Activated gamma-delta T cell (primary cell): ENCODE results near the gene RGL1.
"Not testable (repeated sequence)": the region's sequence is repeated elsewhere in the genome, so short reads cannot be mapped to it uniquely, and the experiment has no call there.

ENCODE experiments used
- DNase-seq: peaks from one replicate; lab custom pipeline; 2025; lab: John Stamatoyannopoulos, UW
- total RNA-seq, 2 donors: gene quantifications; one replicate each; lab custom pipeline; 2026; lab: John Stamatoyannopoulos, UW

The RGL1 gene
- total RNA-seq = 4.4 to 6.0 reads per million in 2 donors

GRCh38 chr1:183804916-183805841, at the start of gene RGL1:
RGL1 (plus strand) TSS chr1:183805120; CDS start chr1:183805298, 178 bp downstream.
- no peak for DNase-seq

GRCh38 chr1:183756326-183756725, 48.6 kb upstream of the RGL1 start:
- DNase-seq = no peak

- no peak for DNase-seq
Measured at GRCh38 chr1:183757061-183757460, 47.9 kb upstream of the RGL1 start.

GRCh38 chr1:183758913-183759312, 46.0 kb upstream of the RGL1 start:
- DNase-seq = no peak

GRCh38 chr1:183760661-183761060, 44.3 kb upstream of the RGL1 start:
- DNase-seq = no peak

- DNase-seq = no peak
Measured at GRCh38 chr1:183761871-183762270, 43.0 kb upstream of the RGL1 start.

- not testable (repeated sequence) for DNase-seq
Measured at GRCh38 chr1:183762856-183763255, 42.1 kb upstream of the RGL1 start.

GRCh38 chr1:183764981-183765380, 39.9 kb upstream of the RGL1 start:
- DNase-seq = no peak

- no peak for DNase-seq
Measured at GRCh38 chr1:183769956-183770815, 34.7 kb upstream of the RGL1 start.

GRCh38 chr1:183770816-183771128, 34.1 kb upstream of the RGL1 start:
- no peak for DNase-seq

- DNase-seq = no peak
Measured at GRCh38 chr1:183773482-183774274, 31.2 kb upstream of the RGL1 start.

- no peak for DNase-seq
Measured at GRCh38 chr1:183774938-183775337, 30.0 kb upstream of the RGL1 start.

- DNase-seq = no peak
Measured at GRCh38 chr1:183776731-183777130, 28.2 kb upstream of the RGL1 start.

GRCh38 chr1:183777328-183777727, 27.6 kb upstream of the RGL1 start:
- DNase-seq = no peak

- DNase-seq = no peak
Measured at GRCh38 chr1:183778045-183778444, 26.9 kb upstream of the RGL1 start.

- no peak for DNase-seq
Measured at GRCh38 chr1:183778568-183779433, 26.1 kb upstream of the RGL1 start.

GRCh38 chr1:183780159-183780558, 24.8 kb upstream of the RGL1 start:
- DNase-seq = no peak

GRCh38 chr1:183780757-183781156, 24.2 kb upstream of the RGL1 start:
- no peak for DNase-seq

- no peak for DNase-seq
Measured at GRCh38 chr1:183783342-183783741, 21.6 kb upstream of the RGL1 start.

- no peak for DNase-seq
Measured at GRCh38 chr1:183783767-183784637, 20.9 kb upstream of the RGL1 start.
